GM12865 (cell line): Measurements from ENCODE around the gene S100Z.
A peak's percentile ranks its signal among the peaks of the same experiment; 100 is the strongest.
"Not testable (repeated sequence)": the region's sequence is repeated elsewhere in the genome, so short reads cannot be mapped to it uniquely, and the experiment has no call there.

Experiments
- DNase-seq: peaks from one replicate; pipeline ENCODE4 v3.0.0; 2010; ENCODE audit warnings: low read depth
- H3K4me3 ChIP-seq: 2 replicates; pipeline ENCODE4 v1.5.1; 2011; ENCODE audit warnings: mild to moderate bottlenecking, low read depth, low read length, control low read depth
- CTCF ChIP-seq: IDR thresholded peaks from 2 replicates; pipeline ENCODE4 v1.5.1; 2011; ENCODE audit warnings: low read length, control low read depth, low read depth, inconsistent platforms; ENCODE audit not compliant: insufficient read depth; ENCODE audit errors: missing control alignments

S100Z gene

DNA sequence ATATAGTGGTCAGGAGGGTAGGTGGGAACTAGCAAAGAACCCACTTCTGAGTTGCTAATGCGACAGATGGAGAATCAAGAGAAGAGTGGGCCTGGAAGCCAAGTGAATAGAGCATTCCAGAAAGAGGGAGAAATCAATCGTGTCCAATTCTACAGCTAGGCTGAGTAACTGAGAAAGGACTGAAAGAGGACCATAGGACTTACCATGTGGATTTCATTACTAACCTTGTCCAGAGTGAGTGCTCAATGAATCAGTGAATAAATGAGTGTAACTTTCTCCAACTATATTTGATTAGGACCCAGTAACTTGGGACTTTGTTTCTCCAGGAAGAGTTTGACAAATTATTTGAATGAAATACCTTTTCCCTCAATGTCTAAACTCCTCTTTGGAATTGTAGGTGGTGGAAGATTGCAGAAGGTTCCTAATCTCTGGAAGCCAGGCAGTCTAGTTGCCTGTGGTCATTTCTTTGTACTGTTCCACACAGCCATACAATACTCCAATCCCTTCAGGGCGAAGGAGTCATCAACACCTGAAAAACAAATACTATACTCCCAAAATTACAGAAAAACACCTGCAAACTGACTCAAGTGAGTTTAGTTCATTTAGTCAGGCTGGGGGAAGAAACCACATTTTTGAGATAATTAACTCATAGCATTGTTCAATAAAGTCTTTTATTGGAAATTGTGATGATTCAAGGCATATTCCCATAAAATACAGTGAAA is 33.5 kb upstream of the S100Z start:
- no peak for TF ChIP-seq CTCF
- no peak overlapping the region for H3K4me3 ChIP-seq
- DNase-seq: no peak

- peak within 1 kb of the TSS; percentile 47 for H3K4me3 ChIP-seq
- no peak for DNase-seq
- TF ChIP-seq CTCF: no peak
Observed at GRCh38 chr5:76818844-76819831, 30.7 kb upstream of the S100Z start, which contains the start of gene F2RL1. TSS of gene F2RL1 (plus strand) at chr5:76819030. CDS start at chr5:76819183, 153 bp downstream.

DNA sequence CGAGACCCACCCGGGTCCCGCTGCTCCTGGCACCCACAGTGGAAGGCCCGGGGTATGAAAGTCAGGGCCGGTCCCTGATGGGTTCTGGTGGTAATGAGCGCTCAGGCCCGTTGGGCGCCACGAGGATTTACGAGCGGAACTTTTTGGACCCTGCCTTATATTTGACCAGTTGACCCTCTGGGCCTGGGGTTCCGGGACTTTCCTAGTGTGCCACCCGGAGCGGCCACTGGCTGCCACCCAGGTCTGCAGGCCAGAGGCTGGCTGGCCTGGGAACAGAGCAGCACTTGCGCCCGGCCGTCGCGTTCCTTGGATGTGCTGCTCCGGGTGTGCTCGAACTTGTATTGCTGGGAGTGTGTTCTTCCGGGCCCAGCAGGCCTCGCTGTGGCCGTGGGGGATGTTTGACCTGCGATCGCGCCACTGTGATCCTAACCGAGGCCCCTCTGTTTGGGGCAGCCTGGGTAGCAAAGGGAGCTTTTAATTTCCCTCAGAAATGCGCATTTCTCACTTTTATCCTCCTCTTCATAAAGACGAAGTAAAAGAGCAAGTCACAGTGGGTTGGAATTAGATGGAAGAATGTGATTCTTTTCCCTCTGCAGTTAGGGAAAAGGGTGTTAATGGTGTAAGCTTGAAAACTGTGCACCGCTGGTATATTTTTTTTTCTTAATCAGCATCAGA is 29.8 kb upstream of the S100Z start:
- no peak for DNase-seq
- TF ChIP-seq CTCF: no peak
- no peak overlapping the region for H3K4me3 ChIP-seq

DNA sequence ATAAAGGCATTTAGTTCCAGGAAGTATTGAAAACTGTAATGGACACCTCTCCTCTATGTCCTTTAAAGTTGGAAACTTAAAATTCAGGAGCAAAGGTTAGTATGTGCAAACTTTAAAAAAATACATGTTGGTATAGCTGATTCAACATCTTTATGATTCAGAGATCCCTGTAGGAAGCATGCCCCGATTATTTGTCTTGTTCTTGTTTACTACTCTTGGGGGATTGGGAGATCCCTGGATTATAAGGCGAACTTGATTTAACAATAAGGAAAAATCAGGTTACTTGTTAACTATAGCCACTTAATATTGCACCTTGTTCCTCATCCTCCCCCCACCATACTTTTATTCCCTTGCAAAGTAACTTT is 29.3 kb upstream of the S100Z start:
- no peak for DNase-seq
- H3K4me3 ChIP-seq: no peak overlapping the region
- TF ChIP-seq CTCF: no peak

DNA sequence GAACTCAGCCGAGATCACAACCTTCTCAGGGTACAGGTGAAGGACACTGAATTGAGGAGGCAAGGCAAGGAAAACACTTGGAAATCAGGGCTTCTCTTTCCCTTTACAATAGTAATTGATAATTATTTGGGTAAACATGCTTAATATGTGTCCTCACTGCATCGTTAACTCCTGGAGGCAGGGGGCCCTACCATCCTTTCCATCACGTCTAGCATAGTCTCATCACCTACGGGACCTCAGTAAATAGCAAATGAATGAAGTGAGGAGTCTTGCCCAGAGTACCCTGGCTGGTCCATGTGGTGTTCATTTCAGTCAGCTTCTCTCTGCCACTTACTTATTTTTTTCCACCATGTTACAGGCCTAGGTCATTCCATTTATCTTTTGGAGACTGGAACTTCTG is 28.7 kb upstream of the S100Z start:
- no peak overlapping the region for H3K4me3 ChIP-seq
- TF ChIP-seq CTCF: no peak
- DNase-seq: no peak

DNA sequence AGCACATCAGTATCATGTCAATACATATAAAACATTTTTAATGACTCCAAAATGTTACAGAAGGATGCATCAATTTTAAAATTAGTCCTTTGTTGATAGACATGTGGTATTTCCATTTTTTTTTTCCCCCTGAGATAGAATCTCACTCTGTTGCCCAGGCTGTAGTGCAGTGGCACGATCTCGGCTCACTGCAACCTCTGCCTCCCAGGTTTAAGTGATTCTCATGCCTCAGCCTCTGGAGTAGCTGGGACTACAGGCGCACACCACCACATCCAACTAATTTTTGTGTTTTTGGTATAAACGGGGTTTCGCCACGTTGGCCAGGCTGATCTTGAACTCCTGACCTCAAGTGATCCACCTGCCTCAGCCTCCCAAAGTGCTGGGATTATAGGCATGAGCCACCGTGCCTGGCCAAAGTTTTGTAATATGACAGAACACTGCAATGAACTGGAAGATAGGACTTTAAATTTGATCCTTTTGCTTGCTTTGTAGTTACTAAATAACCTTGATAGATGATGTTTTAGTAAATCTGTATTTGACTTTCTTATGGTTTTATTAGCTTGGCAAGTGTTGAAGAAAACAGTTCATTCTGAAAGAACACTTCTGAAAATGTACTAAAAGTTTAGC is 27.6 kb upstream of the S100Z start:
- H3K4me3 ChIP-seq, DNase-seq: not testable (repeated sequence)

GRCh38 chr5:76826416-76826815 is 23.4 kb upstream of the S100Z start:
- not testable (repeated sequence) for DNase-seq, H3K4me3 ChIP-seq
